Heart left ventricle (tissue), 13 donors: Measurements from ENCODE around the gene TMEM39A.

Source experiments
- CTCF ChIP-seq, 12 donors: fragments of 200-600 bp; sonication (generic) in 4 of 12; IDR thresholded peaks; one replicate each; pipeline versions ENCODE4 v1.5.0 to v1.8.0; 2018 to 2022; ENCODE audit warnings: antibody characterized with exemption in 12 of 12, mild to moderate bottlenecking in 5 of 12
- POLR2A ChIP-seq, 2 donors: fragments of 450-650 bp; IDR thresholded peaks; one replicate each; pipeline ENCODE4 v1.6.1; 2017; ENCODE audit warnings: antibody characterized with exemption in 2 of 2, mild to moderate bottlenecking in 2 of 2, moderate library complexity in 2 of 2
- donor health status: ischemic (EF 13 %, LVEDD 7.1; RV severe dilation, severe dysfunction).
- donor health status: DM: no; HTN: yes; CAD: no.
- donor health status: DM: no; HTN: no; CAD: no.
- donor health status: ischemic (EF 25% LVEDD 6.9; RV normal size, moderate dysfunction).
- donor health status: ischemic (EF 25% LVEDD 5.7; RV mildly dilated, moderate dysfunction).
- donor health status: ischemic (EF 35%, LVEDD 5.7; RV mildly dilated, moderate dysfunction).
- donor health status: nonischemic (EF 11% LVEDD 7.7; RV severe dilation, severe dysfunction).
- donor health status: DM: yes; HTN: yes; CAD: no.
- donor health status: PGD.
- donor health status: ischemic (EF 29% LVEDD 5.4; RV normal size, mild dysfunction).
- donor health status: nonischemic (EF 23%, LVEDD 6.1; RV moderate dilation, normal function).

GRCh38 chr3:119485563-119485962 is 22.1 kb upstream of the TMEM39A start:
- no peak for TF ChIP-seq CTCF (IDR thresholded peaks at IDR 0.05)
- no peak for TF ChIP-seq POLR2A (IDR thresholded peaks at IDR 0.05)
